Mammary epithelial cell (primary cell): ENCODE data around the gene CLINT1.

Experiments
- CTCF ChIP-seq, 2 donors: IDR thresholded peaks in 1 of 2; conservative IDR thresholded peaks in 1 of 2; 2 replicates each; pipeline ENCODE4 v1.5.1; 2011 to 2012; ENCODE audit warnings: inconsistent platforms in 2 of 2, low read length in 2 of 2, mild to moderate bottlenecking in 2 of 2, control low read depth in 1 of 2, low read depth in 1 of 2; ENCODE audit not compliant: insufficient read depth in 1 of 2; ENCODE audit errors: extremely low read depth in 1 of 2
- EZH2 ChIP-seq: IDR thresholded peaks from 2 replicates; pipeline ENCODE4 v1.6.1; 2012; ENCODE audit warnings: low read length, inconsistent platforms, borderline replicate concordance

- TF ChIP-seq CTCF (conservative IDR thresholded peaks at IDR 0.05 in 1 of 2, IDR thresholded peaks at IDR 0.05 in 1 of 2; ENCODE audit: extremely low read depth in 1 of 2, insufficient read depth in 1 of 2, low read depth in 1 of 2, low read length in 2 of 2) (no peak), EZH2 (no peak)
Observed at GRCh38 chr5:157779221-157779620, 79.7 kb downstream of the CLINT1 start.
